GM12878 (cell line): Measurements from ENCODE around the gene KAZN. TPM values are rescaled to one million over a fixed set of nuclear protein-coding genes. Genes with fewer than 3 reads are reported as not detected.

Source experiments
- ATAC-seq: fragments of 200-7000 bp; cut with Tn5 transposase; 3 replicates; pipeline ENCODE4 v1.9.1; 2020; ENCODE audit warnings: mild to moderate bottlenecking, moderate library complexity
- BruUV-seq: library from RNA; stranded (reverse); fragments of 400-500 nt; replicated peaks from 2 replicates; lab custom pipeline; 2021; lab: Mats Ljungman, UMichigan
- CTCF ChIA-PET: fragments of 300-600 bp; sonication (Branson Sonifier 250); formaldehyde crosslinking; extraction: SDS; loops from one replicate; lab custom pipeline; 2021; ENCODE audit warnings: inconsistent platforms; lab: Yijun Ruan, JAX
- POLR2A ChIA-PET: fragments of 350-600 bp; formaldehyde crosslinking; extraction: SDS; loops from one replicate; lab custom pipeline; 2021; ENCODE audit warnings: inconsistent platforms; lab: Charles Lee
- RAD21 ChIA-PET: fragments of 300-600 bp; sonication (Branson Sonifier 250); formaldehyde crosslinking; loops from one replicate; lab custom pipeline; 2023; ENCODE audit warnings: antibody characterized with exemption; ENCODE audit not compliant: unreplicated experiment; lab: Charles Lee
- SMC1A ChIA-PET: fragments of 300-600 bp; sonication (Branson Sonifier 250); formaldehyde crosslinking; loops from one replicate; lab custom pipeline; 2023; ENCODE audit not compliant: unreplicated experiment, uncharacterized antibody; lab: Charles Lee
- DNase-seq: peaks from one replicate; pipeline ENCODE4 v3.0.0-alpha.2; 2011; ENCODE audit warnings: low read depth, low spot score
- FAIRE-seq: peaks from 3 replicates; lab custom pipeline; 2011; peaks lifted over from hg19 to GRCh38; lab: Jason Lieb, UNC
- H2AFZ ChIP-seq: 2 replicates; pipeline ENCODE4 v1.6.0; 2011; ENCODE audit warnings: low read depth, low read length, control low read depth; ENCODE audit not compliant: control insufficient read depth
- H3K27ac ChIP-seq: 2 replicates; pipeline ENCODE4 v1.5.1; 2011; ENCODE audit warnings: control low read depth; ENCODE audit not compliant: control insufficient read depth, insufficient read depth
- H3K27me3 ChIP-seq, 2 experiments: replicated peaks in 1 of 2; 2 replicates each; pipeline versions ENCODE4 v1.6.0 to v1.6.1; 2011; ENCODE audit warnings: low read length in 1 of 2; ENCODE audit not compliant: control insufficient read depth in 2 of 2, insufficient read depth in 2 of 2
- H3K36me3 ChIP-seq, 2 experiments: 2 replicates each; pipeline ENCODE4 v1.5.1; 2011; ENCODE audit warnings: low read length in 1 of 2; ENCODE audit not compliant: control insufficient read depth in 2 of 2, insufficient read depth in 2 of 2
- H3K4me1 ChIP-seq: 2 replicates; pipeline ENCODE4 v1.6.1; 2011; ENCODE audit warnings: mild to moderate bottlenecking, low read length, moderate library complexity, mixed read lengths; ENCODE audit not compliant: control insufficient read depth, insufficient read depth
- H3K4me2 ChIP-seq: 2 replicates; pipeline ENCODE4 v1.6.0; 2011; ENCODE audit warnings: control low read depth; ENCODE audit not compliant: control insufficient read depth, insufficient read depth
- H3K4me3 ChIP-seq: fragments of 200-600 bp; sonication (generic); 2 replicates; pipeline ENCODE4 v1.5.1; 2016
- H3K79me2 ChIP-seq: 2 replicates; pipeline ENCODE4 v1.6.0; 2011; ENCODE audit warnings: low read length; ENCODE audit not compliant: control insufficient read depth, insufficient read depth
- H3K9ac ChIP-seq: 2 replicates; pipeline ENCODE4 v1.8.0; 2011; ENCODE audit warnings: low read length, control low read depth, mixed read lengths; ENCODE audit not compliant: control insufficient read depth, insufficient read depth
- H3K9me3 ChIP-seq: replicated peaks from 3 replicates; pipeline ENCODE4 v1.5.1; 2011; ENCODE audit warnings: mild to moderate bottlenecking, low read length; ENCODE audit not compliant: control insufficient read depth, insufficient read depth
- H4K20me1 ChIP-seq: 2 replicates; pipeline ENCODE4 v1.6.0; 2011; ENCODE audit not compliant: control insufficient read depth, insufficient read depth
- BCL11A ChIP-seq: IDR thresholded peaks from 2 replicates; pipeline ENCODE4 v1.6.1; 2011; ENCODE audit warnings: low read depth, low read length
- GABPA ChIP-seq: IDR thresholded peaks from 2 replicates; pipeline ENCODE4 v1.6.1; 2014; ENCODE audit warnings: antibody characterized with exemption, low read depth, mild to moderate bottlenecking, inconsistent platforms
- HDAC6 ChIP-seq: fragments of 200-600 bp; sonication (generic); IDR thresholded peaks from one replicate; pipeline ENCODE4 v1.8.0; 2017; ENCODE audit warnings: antibody characterized with exemption; ENCODE audit not compliant: unreplicated experiment
- PAX8 ChIP-seq: fragments of 450-650 bp; IDR thresholded peaks from 2 replicates; pipeline ENCODE4 v1.6.1; 2017; ENCODE audit warnings: mild to moderate bottlenecking, moderate library complexity
- RFX5 ChIP-seq: IDR thresholded peaks from 2 replicates; pipeline ENCODE4 v1.6.1; 2011; ENCODE audit warnings: low read depth, low read length, improper control_type of control experiment
- SREBF1 ChIP-seq: IDR thresholded peaks from 2 replicates; pipeline ENCODE4 v1.6.1; 2012; ENCODE audit warnings: mild to moderate bottlenecking, low read length
- TARDBP ChIP-seq: IDR thresholded peaks from 2 replicates; pipeline ENCODE4 v1.6.1; 2016; ENCODE audit warnings: borderline replicate concordance
- TCF3 ChIP-seq: IDR thresholded peaks from 2 replicates; pipeline ENCODE4 v1.6.1; 2012; ENCODE audit warnings: low read depth, mild to moderate bottlenecking, low read length, borderline replicate concordance; ENCODE audit not compliant: insufficient read depth
- ZBTB4 ChIP-seq: fragments of 450-650 bp; formaldehyde crosslinking; IDR thresholded peaks from 2 replicates; pipeline ENCODE4 v1.4.0; 2022; ENCODE audit warnings: mild to moderate bottlenecking, moderate library complexity
- ZNF217 ChIP-seq: fragments of 450-650 bp; IDR thresholded peaks from 2 replicates; pipeline ENCODE4 v1.6.1; 2017; ENCODE audit warnings: antibody characterized with exemption, mild to moderate bottlenecking
- WGBS: methylation state at CpG from one replicate; pipeline ENCODE4 v1.1.6; 2016; ENCODE audit warnings: low lambda C conversion rate; ENCODE audit not compliant: insufficient replicate concordance, insufficient coverage; ENCODE audit errors: missing lambda C conversion rate; 5-methylcytosine and 5-hydroxymethylcytosine counted together
- in situ Hi-C: fragments of 300-500 bp; cut with MboI; formaldehyde crosslinking; loops from 9 replicates; pipeline ENCODE4 v1.14.3; 2018; ENCODE audit warnings: mixed read lengths
- intact Hi-C: fragments of 100-400 bp; cut with micrococcal nuclease; formaldehyde crosslinking; loops from one replicate; pipeline ENCODE4 v1.14.2; 2022; ENCODE audit not compliant: unreplicated experiment
- polyA plus RNA-seq, 11 experiments: library from polyadenylated mRNA; depleted of rRNA in 4 of 11; unstranded in 6 of 11; stranded (reverse) in 5 of 11; fragments of >200 nt; fragmentation: Nextera tagmentation in 4 of 11; fragmentation: Illumina TruSeq in 1 of 11; extraction: Ambion mirVana in 4 of 11; extraction: Trizol in 1 of 11; gene quantifications; 1 replicate in 1 of 11; 2 replicates in 10 of 11; pipeline versions ENCODE4 v1.2.1 to v1.2.3, GENCODE V29; 2011 to 2016; ENCODE audit warnings: inconsistent platforms in 2 of 11, missing spikeins in 2 of 11, low read depth in 1 of 11
- total RNA-seq, 4 experiments: library from RNA; depleted of rRNA in 3 of 4; stranded (reverse); fragments of >200 nt in 3 of 4; fragmentation: Illumina TruSeq in 1 of 4; extraction: Trizol in 1 of 4; gene quantifications; 2 replicates each; pipeline versions ENCODE4 v1.2.1 to v1.2.3, GENCODE V29; 2013 to 2021
- TF ChIP-seq, protein P1 (sequence below): IDR thresholded peaks from 2 replicates; pipeline ENCODE4 v1.6.1; 2011; ENCODE audit warnings: low read depth, low read length, improper control_type of control experiment, borderline replicate concordance
- TF ChIP-seq, protein P2 (sequence below): fragments of 450-650 bp; IDR thresholded peaks from 2 replicates; pipeline ENCODE4 v1.6.1; 2016; ENCODE audit warnings: mild to moderate bottlenecking, moderate library complexity, borderline replicate concordance
- TF ChIP-seq, protein P3 (sequence below): fragments of 450-650 bp; IDR thresholded peaks from 2 replicates; pipeline ENCODE4 v1.6.1; 2017; ENCODE audit warnings: mild to moderate bottlenecking
- TF ChIP-seq, protein P4 (sequence below): fragments of 450-650 bp; IDR thresholded peaks from 2 replicates; pipeline ENCODE4 v1.6.1; 2017; ENCODE audit warnings: borderline replicate concordance

The KAZN gene
- total and polyA plus RNA-seq, 10 of the 15 experiments (the other 5 are each of a cell fraction or from before 2014, with no cell fraction given) = 0.72 to 4.0 (median 1.2) TPM

DNA sequence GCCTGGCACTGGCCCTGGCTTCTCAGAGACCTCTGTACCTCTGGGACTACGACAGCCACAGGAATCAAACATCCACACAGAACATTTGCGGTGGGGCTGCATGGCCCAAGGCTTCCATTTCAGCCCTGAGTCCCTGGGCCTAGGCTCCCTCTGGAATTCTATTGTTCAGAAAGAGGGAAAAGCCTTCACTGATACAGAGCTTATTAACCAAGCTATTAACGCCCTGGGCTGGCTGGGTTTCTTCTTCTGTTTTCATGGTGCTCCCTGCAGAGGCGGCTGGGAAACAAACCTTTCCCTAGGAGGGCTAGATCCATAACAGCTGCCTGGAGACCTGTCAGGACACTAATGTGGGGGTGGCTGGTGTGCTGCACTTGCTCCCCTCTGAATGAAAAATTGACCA is 88.2 kb downstream of the KAZN start:
- no peaks in the 10 kb centered on the region for H3K79me2 ChIP-seq
- ChIA-PET POLR2A (no interaction called here), SMC1A (no interaction called here), RAD21 (no interaction called here), CTCF (no interaction called here)
- no peak overlapping the region for H3K27ac ChIP-seq
- ATAC-seq = no peak
- FAIRE-seq = no peak
- no peak for DNase-seq
- no peaks in the 10 kb centered on the region for H3K36me3 ChIP-seq
- no peak overlapping the region for H3K4me3 ChIP-seq
- no peak overlapping the region for H3K4me2 ChIP-seq
- no peaks in the 10 kb centered on the region for H3K4me1 ChIP-seq
- no peak overlapping the region for H3K9ac ChIP-seq
- no peaks in the 10 kb centered on the region for H4K20me1 ChIP-seq
- H3K27me3 ChIP-seq = no peaks in the 10 kb centered on the region
- no TSS peak for BruUV-seq
- WGBS = 21% methylated on average over 4 of the region's 4 CpGs
- intact Hi-C loops (no loop called here), in situ Hi-C loops (no loop called here)
- no peak overlapping the region for H2AFZ ChIP-seq
- peaks cover 2% of the 10 kb centered on the region; the same call in 1 of the 3 replicates for H3K9me3 ChIP-seq
- TF ChIP-seq, protein P1, sequence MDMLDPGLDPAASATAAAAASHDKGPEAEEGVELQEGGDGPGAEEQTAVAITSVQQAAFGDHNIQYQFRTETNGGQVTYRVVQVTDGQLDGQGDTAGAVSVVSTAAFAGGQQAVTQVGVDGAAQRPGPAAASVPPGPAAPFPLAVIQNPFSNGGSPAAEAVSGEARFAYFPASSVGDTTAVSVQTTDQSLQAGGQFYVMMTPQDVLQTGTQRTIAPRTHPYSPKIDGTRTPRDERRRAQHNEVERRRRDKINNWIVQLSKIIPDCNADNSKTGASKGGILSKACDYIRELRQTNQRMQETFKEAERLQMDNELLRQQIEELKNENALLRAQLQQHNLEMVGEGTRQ = no peak
- TF ChIP-seq GABPA (no peak), SREBF1 (no peak), TARDBP (no peak), ZBTB4 (CRISPR knock-in tag) (no peak), PAX8 (no peak), BCL11A (no peak), ZNF217 (no peak), TCF3 (no peak), RFX5 (no peak), HDAC6 (no peak)
- TF ChIP-seq, protein P2, sequence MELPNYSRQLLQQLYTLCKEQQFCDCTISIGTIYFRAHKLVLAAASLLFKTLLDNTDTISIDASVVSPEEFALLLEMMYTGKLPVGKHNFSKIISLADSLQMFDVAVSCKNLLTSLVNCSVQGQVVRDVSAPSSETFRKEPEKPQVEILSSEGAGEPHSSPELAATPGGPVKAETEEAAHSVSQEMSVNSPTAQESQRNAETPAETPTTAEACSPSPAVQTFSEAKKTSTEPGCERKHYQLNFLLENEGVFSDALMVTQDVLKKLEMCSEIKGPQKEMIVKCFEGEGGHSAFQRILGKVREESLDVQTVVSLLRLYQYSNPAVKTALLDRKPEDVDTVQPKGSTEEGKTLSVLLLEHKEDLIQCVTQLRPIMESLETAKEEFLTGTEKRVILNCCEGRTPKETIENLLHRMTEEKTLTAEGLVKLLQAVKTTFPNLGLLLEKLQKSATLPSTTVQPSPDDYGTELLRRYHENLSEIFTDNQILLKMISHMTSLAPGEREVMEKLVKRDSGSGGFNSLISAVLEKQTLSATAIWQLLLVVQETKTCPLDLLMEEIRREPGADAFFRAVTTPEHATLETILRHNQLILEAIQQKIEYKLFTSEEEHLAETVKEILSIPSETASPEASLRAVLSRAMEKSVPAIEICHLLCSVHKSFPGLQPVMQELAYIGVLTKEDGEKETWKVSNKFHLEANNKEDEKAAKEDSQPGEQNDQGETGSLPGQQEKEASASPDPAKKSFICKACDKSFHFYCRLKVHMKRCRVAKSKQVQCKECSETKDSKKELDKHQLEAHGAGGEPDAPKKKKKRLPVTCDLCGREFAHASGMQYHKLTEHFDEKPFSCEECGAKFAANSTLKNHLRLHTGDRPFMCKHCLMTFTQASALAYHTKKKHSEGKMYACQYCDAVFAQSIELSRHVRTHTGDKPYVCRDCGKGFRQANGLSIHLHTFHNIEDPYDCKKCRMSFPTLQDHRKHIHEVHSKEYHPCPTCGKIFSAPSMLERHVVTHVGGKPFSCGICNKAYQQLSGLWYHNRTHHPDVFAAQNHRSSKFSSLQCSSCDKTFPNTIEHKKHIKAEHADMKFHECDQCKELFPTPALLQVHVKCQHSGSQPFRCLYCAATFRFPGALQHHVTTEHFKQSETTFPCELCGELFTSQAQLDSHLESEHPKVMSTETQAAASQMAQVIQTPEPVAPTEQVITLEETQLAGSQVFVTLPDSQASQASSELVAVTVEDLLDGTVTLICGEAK = no peak
- TF ChIP-seq, protein P3, sequence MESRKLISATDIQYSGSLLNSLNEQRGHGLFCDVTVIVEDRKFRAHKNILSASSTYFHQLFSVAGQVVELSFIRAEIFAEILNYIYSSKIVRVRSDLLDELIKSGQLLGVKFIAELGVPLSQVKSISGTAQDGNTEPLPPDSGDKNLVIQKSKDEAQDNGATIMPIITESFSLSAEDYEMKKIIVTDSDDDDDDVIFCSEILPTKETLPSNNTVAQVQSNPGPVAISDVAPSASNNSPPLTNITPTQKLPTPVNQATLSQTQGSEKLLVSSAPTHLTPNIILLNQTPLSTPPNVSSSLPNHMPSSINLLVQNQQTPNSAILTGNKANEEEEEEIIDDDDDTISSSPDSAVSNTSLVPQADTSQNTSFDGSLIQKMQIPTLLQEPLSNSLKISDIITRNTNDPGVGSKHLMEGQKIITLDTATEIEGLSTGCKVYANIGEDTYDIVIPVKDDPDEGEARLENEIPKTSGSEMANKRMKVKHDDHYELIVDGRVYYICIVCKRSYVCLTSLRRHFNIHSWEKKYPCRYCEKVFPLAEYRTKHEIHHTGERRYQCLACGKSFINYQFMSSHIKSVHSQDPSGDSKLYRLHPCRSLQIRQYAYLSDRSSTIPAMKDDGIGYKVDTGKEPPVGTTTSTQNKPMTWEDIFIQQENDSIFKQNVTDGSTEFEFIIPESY = no peak
- TF ChIP-seq, protein P4, sequence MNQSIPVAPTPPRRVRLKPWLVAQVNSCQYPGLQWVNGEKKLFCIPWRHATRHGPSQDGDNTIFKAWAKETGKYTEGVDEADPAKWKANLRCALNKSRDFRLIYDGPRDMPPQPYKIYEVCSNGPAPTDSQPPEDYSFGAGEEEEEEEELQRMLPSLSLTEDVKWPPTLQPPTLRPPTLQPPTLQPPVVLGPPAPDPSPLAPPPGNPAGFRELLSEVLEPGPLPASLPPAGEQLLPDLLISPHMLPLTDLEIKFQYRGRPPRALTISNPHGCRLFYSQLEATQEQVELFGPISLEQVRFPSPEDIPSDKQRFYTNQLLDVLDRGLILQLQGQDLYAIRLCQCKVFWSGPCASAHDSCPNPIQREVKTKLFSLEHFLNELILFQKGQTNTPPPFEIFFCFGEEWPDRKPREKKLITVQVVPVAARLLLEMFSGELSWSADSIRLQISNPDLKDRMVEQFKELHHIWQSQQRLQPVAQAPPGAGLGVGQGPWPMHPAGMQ = no peak
